Upper lobe of left lung (tissue), 4 donors: ENCODE results near the gene PRELP.

Experiments used
- CTCF ChIP-seq, 6 experiments: fragments of 450-650 bp in 4 of 6; fragments of 200-600 bp in 2 of 6; sonication (generic) in 2 of 6; IDR thresholded peaks; one replicate each; pipeline ENCODE4 v1.5.1; 2016 to 2019; ENCODE audit warnings: antibody characterized with exemption in 6 of 6
- EP300 ChIP-seq, 4 donors: sonication (generic); formaldehyde crosslinking; IDR thresholded peaks; one replicate each; pipeline ENCODE4 v1.5.1; 2017; ENCODE audit warnings: antibody characterized with exemption in 4 of 4, control low read depth in 2 of 4
- POLR2A ChIP-seq, 4 donors: fragments of 450-650 bp; IDR thresholded peaks; one replicate each; pipeline ENCODE4 v1.5.1; 2016 to 2017; ENCODE audit warnings: antibody characterized with exemption in 4 of 4, mild to moderate bottlenecking in 2 of 4
- POLR2AphosphoS5 ChIP-seq, 2 donors: sonication (generic); formaldehyde crosslinking; IDR thresholded peaks; one replicate each; pipeline ENCODE4 v1.5.1; 2017; ENCODE audit warnings: antibody characterized with exemption in 2 of 2

GRCh38 chr1:203454986-203455471, 20.6 kb upstream of the PRELP start:
- TF ChIP-seq CTCF (IDR thresholded peaks at IDR 0.05) (no peak), POLR2AphosphoS5 (IDR thresholded peaks at IDR 0.05) (no peak), POLR2A (IDR thresholded peaks at IDR 0.05) (no peak), EP300 (IDR thresholded peaks at IDR 0.05) (no peak)
